NCI-H345 (cell line): ENCODE measurements around the gene PRKCG.

Experiments used
- DNase-seq: peaks from one replicate; lab custom pipeline; 2025; lab: John Stamatoyannopoulos, UW

The PRKCG gene

GRCh38 chr19:53898636-53899341 lies 16.8 kb downstream of the PRKCG start:
- no peak for DNase-seq

- no peak for DNase-seq
Observed at GRCh38 chr19:53900191-53900860, 18.3 kb downstream of the PRKCG start.

GRCh38 chr19:53903055-53903680 lies 21.2 kb downstream of the PRKCG start:
- DNase-seq = no peak

- no peak for DNase-seq
Observed at GRCh38 chr19:53904909-53905308, 22.9 kb downstream of the PRKCG start.

GRCh38 chr19:53905787-53906186 lies 23.8 kb downstream of the PRKCG start:
- DNase-seq = no peak

GRCh38 chr19:53906211-53907192 lies 24.5 kb downstream of the PRKCG start:
- no peak for DNase-seq

- no peak for DNase-seq
Observed at GRCh38 chr19:53907193-53907581, 25.2 kb downstream of the PRKCG start.

- DNase-seq = no peak
Observed at GRCh38 chr19:53907690-53908089, 25.7 kb downstream of the PRKCG start.

- DNase-seq = no peak
Observed at GRCh38 chr19:53908106-53908934, 26.3 kb downstream of the PRKCG start.

- DNase-seq = no peak
Observed at GRCh38 chr19:53908935-53909415, 27.0 kb downstream of the PRKCG start, which contains the start of gene CACNG7. Gene CACNG7 (plus strand): TSS chr19:53909278. CDS start chr19:53912832, 3,554 bp downstream.

- DNase-seq = no peak
Observed at GRCh38 chr19:53909471-53910169, 27.6 kb downstream of the PRKCG start.

- no peak for DNase-seq
Observed at GRCh38 chr19:53910170-53910518, 28.1 kb downstream of the PRKCG start.

GRCh38 chr19:53912653-53913052 lies 30.7 kb downstream of the PRKCG start:
- no peak for DNase-seq

- no peak for DNase-seq
Observed at GRCh38 chr19:53915000-53915399, 33.0 kb downstream of the PRKCG start.

- no peak for DNase-seq
Observed at GRCh38 chr19:53916004-53916403, 34.0 kb downstream of the PRKCG start.

- DNase-seq = no peak
Observed at GRCh38 chr19:53917356-53917755, 35.4 kb downstream of the PRKCG start.

GRCh38 chr19:53927739-53928138 lies 45.7 kb downstream of the PRKCG start:
- DNase-seq = no peak

- DNase-seq = no peak
Observed at GRCh38 chr19:53936029-53936428, 54.0 kb downstream of the PRKCG start.

- DNase-seq = no peak
Observed at GRCh38 chr19:53942001-53942786, 60.2 kb downstream of the PRKCG start.

- no peak for DNase-seq
Observed at GRCh38 chr19:53944416-53944815, 62.4 kb downstream of the PRKCG start.
